Measurements from ENCODE around the gene COBL. TPM values are rescaled to one million over a fixed set of nuclear protein-coding genes. Genes with fewer than 3 reads are reported as not detected.

The COBL gene
- total RNA-seq, 1 donor from 2014 or later = 0.11 TPM

DNA sequence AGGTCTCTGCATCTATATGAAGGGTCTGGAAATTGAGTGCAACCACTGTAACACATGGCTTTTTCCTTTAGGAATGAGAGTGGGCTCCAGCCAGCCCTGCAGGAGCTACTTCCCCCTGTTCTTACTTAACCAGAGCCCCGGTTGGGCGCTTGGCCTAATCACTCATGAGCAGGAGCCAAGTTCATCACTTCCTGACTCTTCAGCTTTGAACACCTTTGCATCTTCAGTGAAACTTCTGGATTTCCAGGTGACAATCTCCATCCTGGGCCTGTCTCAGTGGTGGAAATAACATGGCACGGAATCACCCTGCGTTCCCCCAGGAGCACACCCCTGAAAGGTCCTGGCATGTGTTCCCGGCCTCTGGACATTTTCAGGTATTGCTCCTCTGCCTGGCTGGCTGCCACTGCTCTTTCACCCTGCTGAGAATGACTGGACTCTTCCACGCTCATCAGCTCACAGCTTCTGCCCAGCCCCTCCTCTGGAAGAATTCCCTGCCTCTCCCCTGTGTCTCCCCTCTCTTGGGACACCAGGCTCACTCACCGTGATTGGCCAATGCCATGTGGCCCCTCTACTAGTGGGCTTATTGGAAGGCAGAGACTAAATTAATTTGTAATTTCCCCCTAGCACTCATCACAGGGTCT, 304.8 kb downstream of the COBL start:
- Histone ChIP-seq H3K27me3 (no peaks in the 10 kb centered on the region), H3K9me3 (no peaks in the 10 kb centered on the region), H3K4me3 (no peak overlapping the region), H3K27ac (no peak overlapping the region), H3K36me3 (no peaks in the 10 kb centered on the region), H3K4me1 (no peaks in the 10 kb centered on the region)
- TF ChIP-seq, protein P1, sequence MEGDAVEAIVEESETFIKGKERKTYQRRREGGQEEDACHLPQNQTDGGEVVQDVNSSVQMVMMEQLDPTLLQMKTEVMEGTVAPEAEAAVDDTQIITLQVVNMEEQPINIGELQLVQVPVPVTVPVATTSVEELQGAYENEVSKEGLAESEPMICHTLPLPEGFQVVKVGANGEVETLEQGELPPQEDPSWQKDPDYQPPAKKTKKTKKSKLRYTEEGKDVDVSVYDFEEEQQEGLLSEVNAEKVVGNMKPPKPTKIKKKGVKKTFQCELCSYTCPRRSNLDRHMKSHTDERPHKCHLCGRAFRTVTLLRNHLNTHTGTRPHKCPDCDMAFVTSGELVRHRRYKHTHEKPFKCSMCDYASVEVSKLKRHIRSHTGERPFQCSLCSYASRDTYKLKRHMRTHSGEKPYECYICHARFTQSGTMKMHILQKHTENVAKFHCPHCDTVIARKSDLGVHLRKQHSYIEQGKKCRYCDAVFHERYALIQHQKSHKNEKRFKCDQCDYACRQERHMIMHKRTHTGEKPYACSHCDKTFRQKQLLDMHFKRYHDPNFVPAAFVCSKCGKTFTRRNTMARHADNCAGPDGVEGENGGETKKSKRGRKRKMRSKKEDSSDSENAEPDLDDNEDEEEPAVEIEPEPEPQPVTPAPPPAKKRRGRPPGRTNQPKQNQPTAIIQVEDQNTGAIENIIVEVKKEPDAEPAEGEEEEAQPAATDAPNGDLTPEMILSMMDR (IDR thresholded peaks at IDR 0.05) = no peak
- DNase-seq (ENCODE audit: low spot score in 2 of 2) = no peak
- intact Hi-C loops (cut with DNase I) = no loop called here

DNA sequence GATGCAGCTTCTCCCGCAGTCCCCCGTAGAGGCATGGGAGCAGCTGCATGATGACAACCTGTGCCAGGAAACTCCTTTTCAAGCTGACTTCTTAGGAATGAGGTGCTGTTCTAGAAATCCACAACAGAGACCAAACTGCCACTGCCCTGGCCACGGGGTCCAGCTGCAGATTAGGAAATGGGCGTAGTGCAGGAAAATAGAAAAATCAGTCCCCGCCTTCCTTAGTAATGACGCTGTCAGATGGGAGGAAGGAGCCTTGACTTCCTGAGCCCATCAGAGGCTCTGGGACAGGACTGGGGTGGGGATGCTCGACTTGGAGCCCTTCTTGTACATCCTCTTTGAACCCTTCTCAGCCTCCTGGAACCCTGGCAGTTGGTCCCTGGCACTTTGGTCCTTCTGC, 306.1 kb downstream of the COBL start:
- Histone ChIP-seq H3K4me1 (no peaks in the 10 kb centered on the region), H3K9me3 (no peaks in the 10 kb centered on the region), H3K4me3 (no peak overlapping the region), H3K36me3 (no peaks in the 10 kb centered on the region), H3K27ac (no peak overlapping the region), H3K27me3 (no peaks in the 10 kb centered on the region)
- intact Hi-C loops (cut with DNase I) = no loop called here
- no peak for DNase-seq (ENCODE audit: low spot score in 2 of 2)
- TF ChIP-seq, protein P1 (IDR thresholded peaks at IDR 0.05) = no peak

DNA sequence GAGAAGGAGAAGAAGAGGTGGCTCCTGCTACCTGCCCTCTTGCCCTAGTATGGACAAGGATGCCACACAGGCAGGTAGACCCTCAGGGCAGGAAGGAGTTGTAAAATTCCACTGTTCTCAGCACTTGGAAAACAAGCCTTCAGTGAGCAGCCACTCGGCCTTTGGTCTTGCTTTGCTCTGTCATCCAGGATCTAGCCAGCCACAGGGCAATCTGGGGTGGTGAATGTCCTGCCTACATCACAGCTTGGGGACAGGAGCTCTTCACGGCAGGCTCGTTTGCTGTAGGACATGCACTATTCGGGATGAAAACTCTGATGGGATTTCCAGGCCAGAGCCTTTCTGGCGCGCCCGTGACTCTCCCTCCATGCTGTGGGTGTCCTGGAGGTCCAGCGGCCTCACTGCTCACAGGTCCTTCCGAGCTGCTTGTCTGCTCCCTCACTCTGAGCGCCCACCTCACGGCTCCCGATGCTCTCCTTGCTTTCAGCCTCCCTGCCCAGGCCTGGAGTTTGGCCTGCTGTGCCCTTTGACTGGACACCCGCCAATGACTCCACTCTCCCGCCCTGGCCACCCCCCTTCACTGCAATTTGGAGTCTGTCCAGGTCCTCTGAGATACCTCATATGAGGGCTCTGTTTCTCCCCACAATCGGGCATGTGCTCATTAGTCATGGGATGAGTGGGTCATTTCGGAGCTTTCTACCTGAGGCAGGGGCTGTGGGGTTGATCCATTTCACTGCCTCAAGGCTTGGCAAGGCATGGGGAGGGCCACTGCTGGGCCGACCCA, 306.7 kb downstream of the COBL start:
- Histone ChIP-seq H3K27me3 (no peaks in the 10 kb centered on the region), H3K36me3 (no peaks in the 10 kb centered on the region), H3K4me3 (no peak overlapping the region), H3K4me1 (no peaks in the 10 kb centered on the region), H3K27ac (no peak overlapping the region), H3K9me3 (no peaks in the 10 kb centered on the region)
- TF ChIP-seq, protein P1 (IDR thresholded peaks at IDR 0.05) = no peak
- intact Hi-C loops (cut with DNase I) = no loop called here
- DNase-seq (ENCODE audit: low spot score in 2 of 2) = no peak

DNA sequence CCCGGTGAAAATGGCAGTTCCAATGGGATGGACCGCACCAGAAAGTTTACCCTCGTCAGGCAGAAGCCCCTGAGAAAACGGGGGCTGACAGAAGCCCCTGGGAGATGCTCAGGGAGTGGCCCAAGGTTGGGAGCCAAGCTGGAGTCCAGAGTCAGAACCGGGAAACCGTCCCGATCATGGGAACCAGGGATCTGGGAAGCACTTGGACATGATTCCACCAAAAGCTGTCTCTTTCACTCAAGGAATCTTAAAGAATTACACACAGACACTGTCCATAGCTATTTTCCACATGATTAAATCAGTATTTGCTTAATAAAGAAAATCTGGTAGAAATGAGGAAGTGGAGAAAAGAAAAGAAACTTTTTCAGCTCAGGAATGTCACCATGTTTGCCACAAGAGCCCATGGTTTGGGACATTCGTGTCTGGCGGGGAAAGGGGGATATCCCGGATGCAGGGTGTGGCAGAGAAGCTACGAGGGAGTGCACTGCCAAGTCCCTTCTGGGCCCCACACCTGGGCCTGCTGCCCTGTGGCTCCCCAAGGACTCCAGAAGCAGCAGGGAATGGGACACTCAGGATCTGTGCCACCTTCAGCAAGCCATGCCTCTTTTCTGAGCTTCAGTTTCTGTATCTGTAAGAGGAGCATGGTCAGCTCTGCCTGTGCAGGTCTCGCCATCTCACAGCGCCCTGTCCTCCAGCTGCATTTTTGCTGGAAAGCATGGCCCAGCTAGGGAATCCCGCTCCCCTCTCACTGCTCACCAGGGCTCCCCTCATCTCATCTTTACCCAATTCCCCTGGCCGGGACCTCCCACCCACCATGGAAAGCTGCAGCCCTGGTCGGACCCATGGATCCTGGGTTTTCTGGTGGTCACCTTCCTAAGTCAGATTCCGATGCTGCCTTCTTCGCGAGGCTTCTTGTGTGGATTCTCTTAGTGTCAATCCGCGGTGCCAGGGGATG, 308.8 kb downstream of the COBL start:
- intact Hi-C loops (cut with DNase I) = no loop called here
- Histone ChIP-seq H3K36me3 (no peaks in the 10 kb centered on the region), H3K4me3 (no peak overlapping the region), H3K9me3 (no peaks in the 10 kb centered on the region), H3K4me1 (no peaks in the 10 kb centered on the region), H3K27me3 (no peaks in the 10 kb centered on the region), H3K27ac (no peak overlapping the region)
- TF ChIP-seq, protein P1 (IDR thresholded peaks at IDR 0.05) = no peak
- DNase-seq (ENCODE audit: low spot score in 2 of 2) = no peak

DNA sequence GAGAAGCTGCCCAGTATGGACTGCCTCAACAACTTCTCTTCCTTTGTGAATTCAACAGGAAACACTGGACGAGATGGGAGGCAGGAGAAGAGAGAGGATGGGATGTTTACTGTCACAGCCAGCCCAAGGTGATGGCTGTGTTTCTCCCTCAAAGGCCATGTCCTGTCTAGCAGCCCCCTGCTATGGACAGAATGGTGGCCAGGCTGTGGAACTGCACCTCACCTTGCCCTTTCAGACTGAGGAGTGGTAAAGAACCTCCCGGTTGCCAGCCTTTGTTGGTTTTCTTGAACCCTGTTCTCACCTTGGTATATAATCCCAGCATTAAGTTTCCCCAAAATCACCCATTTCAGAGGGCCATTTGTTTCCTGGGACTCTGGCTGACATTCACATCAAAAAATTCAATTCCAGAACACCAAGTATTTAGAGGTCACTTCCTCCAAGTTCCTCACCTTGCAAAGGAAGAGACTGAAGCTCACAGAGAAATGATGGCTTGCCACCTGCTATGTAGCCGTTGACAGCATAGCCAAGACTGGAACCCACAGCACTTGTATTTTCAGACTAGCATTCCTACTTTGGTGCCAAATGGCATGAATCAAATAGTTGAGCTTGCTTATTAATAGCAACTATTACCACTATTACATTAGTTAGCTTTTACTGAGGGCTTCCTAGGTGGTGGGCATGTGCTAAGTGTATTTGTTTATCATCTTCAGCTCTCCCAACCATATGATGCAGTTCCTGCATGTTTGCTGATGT, 309.9 kb downstream of the COBL start:
- Histone ChIP-seq H3K9me3 (no peaks in the 10 kb centered on the region), H3K4me3 (no peak overlapping the region), H3K27ac (no peak overlapping the region), H3K36me3 (no peaks in the 10 kb centered on the region), H3K4me1 (no peaks in the 10 kb centered on the region), H3K27me3 (no peaks in the 10 kb centered on the region)
- intact Hi-C loops (cut with DNase I) = no loop called here
- no peak for DNase-seq (ENCODE audit: low spot score in 2 of 2)
- TF ChIP-seq, protein P1 (IDR thresholded peaks at IDR 0.05) = no peak

All from ascending aorta (tissue), 2 donors.